Measurements from ENCODE around the gene SHE. TPM values are rescaled to one million over a fixed set of nuclear protein-coding genes. Genes with fewer than 3 reads are reported as not detected.

Gene SHE
- total RNA-seq, 3 donors from 2014 or later: 6.3 to 21.3 (median 21.3) TPM

DNA sequence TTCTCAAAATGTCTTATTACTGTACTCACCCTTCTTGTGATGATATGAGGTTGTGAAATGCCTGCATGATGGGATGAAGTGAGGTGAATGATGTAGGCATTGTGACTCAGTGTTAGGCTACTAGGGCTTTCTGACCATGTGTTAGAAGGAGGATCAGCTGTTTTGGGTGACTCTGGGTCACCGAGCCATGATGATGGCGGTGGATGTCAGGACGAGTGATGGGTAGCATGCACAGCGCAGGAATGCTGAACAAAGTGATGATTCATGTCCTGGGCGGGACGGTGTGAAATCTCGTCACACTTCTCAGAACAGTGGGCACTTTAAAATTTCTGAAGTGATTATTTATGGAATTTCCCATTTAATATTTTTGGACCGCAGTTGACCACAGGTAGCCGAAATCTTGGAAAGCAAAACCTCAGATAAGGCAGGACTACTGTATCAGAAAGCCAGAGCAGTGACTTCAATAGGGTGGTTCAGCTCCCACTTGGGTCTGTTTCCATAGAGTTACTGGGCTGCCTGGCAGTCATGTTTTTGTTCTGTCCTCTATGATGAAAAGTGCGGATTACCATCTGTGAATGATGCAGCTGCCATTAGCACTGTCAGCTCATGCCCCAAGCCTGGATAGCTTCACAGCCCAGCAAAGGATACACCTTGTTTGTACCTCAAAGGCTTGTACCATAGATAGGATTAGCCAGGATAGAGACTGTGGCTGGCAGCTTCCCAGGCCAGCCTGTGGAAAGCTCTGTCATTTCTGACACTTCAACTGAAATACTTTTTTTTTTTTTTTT is 70.4 kb downstream of the SHE start:
- intact Hi-C loops (cut with DNase I; ENCODE audit: low total_unique reads): loop anchor here (5.0 kb wide), 1 partner anchor 1706 kb away; no protein-coding TSS in a partner anchor
- Histone ChIP-seq H3K4me1 (peaks cover 0 to 5% of the 10 kb centered on the region in 2 donors), H3K4me3 (no peak overlapping the region), H3K9me3 (no peaks in the 10 kb centered on the region), H3K27ac (no peak overlapping the region), H3K27me3 (no peaks in the 10 kb centered on the region), H3K36me3 (no peaks in the 10 kb centered on the region)
- peak in 1 of 3 donors; percentile 84 for TF ChIP-seq POLR2AphosphoS5 (IDR thresholded peaks at IDR 0.05)
- TF ChIP-seq, protein P1, sequence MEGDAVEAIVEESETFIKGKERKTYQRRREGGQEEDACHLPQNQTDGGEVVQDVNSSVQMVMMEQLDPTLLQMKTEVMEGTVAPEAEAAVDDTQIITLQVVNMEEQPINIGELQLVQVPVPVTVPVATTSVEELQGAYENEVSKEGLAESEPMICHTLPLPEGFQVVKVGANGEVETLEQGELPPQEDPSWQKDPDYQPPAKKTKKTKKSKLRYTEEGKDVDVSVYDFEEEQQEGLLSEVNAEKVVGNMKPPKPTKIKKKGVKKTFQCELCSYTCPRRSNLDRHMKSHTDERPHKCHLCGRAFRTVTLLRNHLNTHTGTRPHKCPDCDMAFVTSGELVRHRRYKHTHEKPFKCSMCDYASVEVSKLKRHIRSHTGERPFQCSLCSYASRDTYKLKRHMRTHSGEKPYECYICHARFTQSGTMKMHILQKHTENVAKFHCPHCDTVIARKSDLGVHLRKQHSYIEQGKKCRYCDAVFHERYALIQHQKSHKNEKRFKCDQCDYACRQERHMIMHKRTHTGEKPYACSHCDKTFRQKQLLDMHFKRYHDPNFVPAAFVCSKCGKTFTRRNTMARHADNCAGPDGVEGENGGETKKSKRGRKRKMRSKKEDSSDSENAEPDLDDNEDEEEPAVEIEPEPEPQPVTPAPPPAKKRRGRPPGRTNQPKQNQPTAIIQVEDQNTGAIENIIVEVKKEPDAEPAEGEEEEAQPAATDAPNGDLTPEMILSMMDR (IDR thresholded peaks at IDR 0.05): no peak
- DNase-seq (ENCODE audit: low spot score in 2 of 2): no peak

DNA sequence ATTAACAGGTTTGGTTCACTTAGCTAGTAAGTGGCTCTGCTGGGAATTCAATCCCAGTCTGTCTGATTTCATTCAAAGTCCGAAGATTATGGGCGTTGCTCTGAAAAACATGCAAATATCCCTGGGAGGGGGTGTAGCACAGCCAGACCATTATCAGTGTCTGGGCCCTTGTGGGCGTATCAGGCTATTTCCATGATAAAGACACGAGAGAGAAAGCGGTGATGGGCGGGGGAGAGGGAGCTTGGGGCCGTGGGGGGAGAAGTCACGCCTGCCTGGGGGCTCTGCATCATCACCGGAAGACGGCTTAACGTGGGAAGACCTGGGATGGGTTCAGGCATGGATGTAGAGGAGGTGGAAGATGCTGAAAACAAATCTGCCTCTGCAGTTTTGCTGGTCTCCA is 71.3 kb downstream of the SHE start:
- Histone ChIP-seq H3K27ac (peak overlapping the region in 1 of 2 donors; percentile 21), H3K4me1 (peaks cover 0 to 5% of the 10 kb centered on the region in 2 donors), H3K27me3 (no peaks in the 10 kb centered on the region), H3K4me3 (no peak overlapping the region), H3K36me3 (no peaks in the 10 kb centered on the region), H3K9me3 (no peaks in the 10 kb centered on the region)
- no peak for TF ChIP-seq POLR2A (IDR thresholded peaks at IDR 0.05)
- TF ChIP-seq, protein P1 (IDR thresholded peaks at IDR 0.05): no peak
- no peak for TF ChIP-seq POLR2AphosphoS5 (IDR thresholded peaks at IDR 0.05)
- DNase-seq (ENCODE audit: low spot score in 2 of 2): no peak
- intact Hi-C loops (cut with DNase I; ENCODE audit: low total_unique reads): loop anchor here (5.0 kb wide), 1 partner anchor 1706 kb away; no protein-coding TSS in a partner anchor

DNA sequence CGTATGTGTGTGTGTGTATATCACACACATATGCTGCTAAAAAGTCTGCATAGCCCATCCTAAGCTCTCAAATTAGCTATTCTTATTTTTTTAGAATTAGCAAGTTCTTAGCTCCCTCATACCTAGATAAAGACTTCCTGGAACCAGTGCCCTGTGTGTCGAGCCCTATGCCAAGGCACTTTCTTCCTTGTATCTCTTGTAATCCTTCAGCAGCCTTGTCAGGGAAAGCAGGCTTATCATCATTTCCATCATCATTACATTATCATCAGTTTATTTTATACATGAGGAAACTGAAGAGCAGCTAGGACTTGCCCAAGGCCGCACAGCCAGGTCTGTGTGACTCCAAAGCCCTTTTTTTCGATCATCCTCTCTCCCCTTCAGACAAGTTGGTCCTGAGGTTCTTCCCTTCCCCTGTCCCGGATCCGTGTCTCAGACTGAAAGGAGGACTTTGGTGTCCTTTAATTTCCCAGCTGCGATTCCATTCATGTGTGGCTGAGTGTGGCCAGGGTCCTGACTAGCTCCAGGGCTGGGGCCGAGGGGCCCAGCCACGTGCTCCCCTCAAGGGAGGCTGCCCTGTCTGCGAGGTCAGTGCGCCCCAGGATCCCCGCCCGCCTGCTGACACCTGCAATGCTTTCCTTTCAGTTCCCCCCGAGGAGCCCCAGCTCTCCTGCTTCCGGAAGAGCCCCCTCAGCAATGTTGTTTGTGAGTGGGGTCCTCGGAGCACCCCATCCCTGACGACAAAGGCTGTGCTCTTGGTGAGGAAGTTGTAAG is 72.2 kb downstream of the SHE start:
- no peaks in the 10 kb centered on the region for H3K9me3 ChIP-seq
- no peak for DNase-seq (ENCODE audit: low spot score in 2 of 2)
- no peaks in the 10 kb centered on the region for H3K36me3 ChIP-seq
- intact Hi-C loops (cut with DNase I; ENCODE audit: low total_unique reads): loop anchor here (5.0 kb wide), 1 partner anchor 1707 kb away; no protein-coding TSS in a partner anchor
- H3K4me1 ChIP-seq: peaks cover 0 to 5% of the 10 kb centered on the region in 2 donors
- peak overlapping the region; percentile 17 to 45 for H3K27ac ChIP-seq
- no peak overlapping the region for H3K4me3 ChIP-seq
- no peaks in the 10 kb centered on the region for H3K27me3 ChIP-seq
- TF ChIP-seq, protein P1 (IDR thresholded peaks at IDR 0.05): no peak
- TF ChIP-seq POLR2AphosphoS5 (IDR thresholded peaks at IDR 0.05) (no peak), POLR2A (IDR thresholded peaks at IDR 0.05) (no peak)

Other genes starting within 250 kb of the SHE start
- 100 to 1,000 TPM; 108 to 125 (median 120) TPM for gene HAX1, start 229.8 kb downstream of the SHE start, total RNA-seq
- gene AQP10, start 181.3 kb downstream of the SHE start, total RNA-seq: under 1 TPM in 1 of 3 donors, not detected in 2; 0.44 TPM
- gene ATP8B2, start 176.9 kb downstream of the SHE start, total RNA-seq: 10 to 100 TPM; 34.5 to 64.8 (median 61.3) TPM
- gene IL6R, start 97.1 kb downstream of the SHE start, total RNA-seq: 10 to 100 TPM; 23.6 to 26.8 (median 24.0) TPM
- 1 to 10 TPM; 2.9 to 5.6 (median 5.6) TPM for gene TDRD10, start 193 bp downstream of the SHE start, total RNA-seq
- gene UBE2Q1, start 56.2 kb upstream of the SHE start, total RNA-seq: 10 to 100 TPM; 27.7 to 33.3 (median 30.2) TPM
- 1 to 10 TPM in 1 of 3 donors, under 1 TPM in 2; 0.16 to 1.3 (median 0.73) TPM for gene CHRNB2, start 65.4 kb upstream of the SHE start, total RNA-seq
- 100 to 1,000 TPM in 2 of 3 donors, 10 to 100 TPM in 1; 71.4 to 115 (median 104) TPM for gene ADAR, start 105.8 kb upstream of the SHE start, total RNA-seq